Ectodermal cell (in vitro differentiated cells): ENCODE measurements around the gene IDH3A.

Experiments
- H3K27ac ChIP-seq: 2 replicates; pipeline ENCODE4 v1.7.0; 2013; ENCODE audit warnings: mild to moderate bottlenecking, low read depth, low read length; ENCODE audit not compliant: insufficient read depth, poor library complexity, severe bottlenecking
- H3K27me3 ChIP-seq: 2 replicates; pipeline ENCODE4 v1.7.0; 2013; ENCODE audit warnings: mild to moderate bottlenecking, low read length; ENCODE audit not compliant: insufficient read depth, control insufficient read depth, poor library complexity, severe bottlenecking
- H3K36me3 ChIP-seq: one replicate; pipeline ENCODE4 v1.7.0; 2013; ENCODE audit warnings: low read length; ENCODE audit not compliant: control insufficient read depth, insufficient read depth
- H3K4me1 ChIP-seq: one replicate; pipeline ENCODE4 v1.7.0; 2013; ENCODE audit warnings: low read length; ENCODE audit not compliant: control insufficient read depth, insufficient read depth
- H3K4me3 ChIP-seq: 2 replicates; pipeline ENCODE4 v1.7.0; 2013; ENCODE audit warnings: low read depth, low read length, control low read depth; ENCODE audit not compliant: insufficient read depth
- H3K9me3 ChIP-seq: 2 replicates; pipeline ENCODE4 v1.7.0; 2013; ENCODE audit warnings: mild to moderate bottlenecking, low read length, moderate library complexity; ENCODE audit not compliant: control insufficient read depth
- WGBS, 2 experiments: methylation state at CpG; one replicate each; pipeline ENCODE4 v1.1.7; 2013; ENCODE audit warnings: missing lambda C conversion rate in 2 of 2; 5-methylcytosine and 5-hydroxymethylcytosine counted together

IDH3A gene

GRCh38 chr15:78220713-78221112 lies 71.6 kb downstream of the IDH3A start:
- 87 to 96% methylated on average over 1 of the region's 1 CpG for WGBS, 2 experiments
- Histone ChIP-seq H3K27ac (no peak overlapping the region), H3K27me3 (no peaks in the 10 kb centered on the region), H3K36me3 (no peaks in the 10 kb centered on the region), H3K4me1 (no peaks in the 10 kb centered on the region), H3K9me3 (no peaks in the 10 kb centered on the region), H3K4me3 (no peak overlapping the region)
